GM21717 (cell line): Measurements from ENCODE around the gene EDAR.

Experiments
- ATAC-seq: cut with Tn5 transposase; IDR thresholded peaks from one replicate; pipeline ENCODE4 v1.9.1; 2021; ENCODE audit warnings: mild to moderate bottlenecking, moderate library complexity; ENCODE audit not compliant: unreplicated experiment

EDAR gene

GRCh38 chr2:108870069-108870644, 118.9 kb downstream of the EDAR start:
- ATAC-seq, result no peak

DNA sequence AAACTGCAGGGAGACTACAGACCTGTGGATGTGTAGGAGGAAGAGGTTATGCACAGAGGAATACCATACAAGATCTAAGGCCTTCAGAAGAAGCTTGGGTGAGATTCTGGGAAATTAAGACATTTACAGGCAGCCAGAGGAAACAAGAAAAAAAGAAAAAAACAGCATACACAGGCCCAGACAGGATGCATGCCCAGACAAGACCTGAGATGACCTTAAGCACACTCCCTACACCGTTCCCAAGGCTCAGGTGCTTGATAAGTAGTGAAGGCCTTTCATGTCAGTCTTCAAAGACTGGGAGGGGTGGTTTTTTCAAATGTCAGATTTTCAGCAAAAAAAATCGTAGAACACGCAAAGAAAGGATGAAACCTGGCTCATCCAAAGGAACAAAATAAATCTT, 119.5 kb downstream of the EDAR start:
- no peak for ATAC-seq

DNA sequence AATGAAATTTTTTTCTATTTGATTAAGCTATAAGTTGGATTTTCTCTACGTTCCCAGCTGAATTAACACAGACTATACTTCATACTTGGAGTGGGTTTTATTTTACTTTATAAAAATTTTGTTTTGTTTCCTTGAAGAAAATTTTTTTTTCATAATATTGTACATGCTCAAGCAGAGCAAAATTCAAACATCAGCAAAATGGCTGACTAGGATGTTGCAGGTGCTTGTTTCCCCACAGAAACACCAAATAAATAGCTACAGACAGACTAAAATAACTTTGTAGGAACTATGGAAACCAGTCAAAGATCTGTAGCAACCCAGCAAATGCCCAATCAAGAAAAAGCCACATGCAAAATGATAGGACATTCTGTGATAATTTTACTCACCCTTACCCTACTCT, 120.1 kb downstream of the EDAR start:
- no peak for ATAC-seq

- ATAC-seq, result no peak
Measured at GRCh38 chr2:108866041-108866440, 123.0 kb downstream of the EDAR start.

GRCh38 chr2:108858894-108859293, 130.1 kb downstream of the EDAR start:
- ATAC-seq, result no peak

DNA sequence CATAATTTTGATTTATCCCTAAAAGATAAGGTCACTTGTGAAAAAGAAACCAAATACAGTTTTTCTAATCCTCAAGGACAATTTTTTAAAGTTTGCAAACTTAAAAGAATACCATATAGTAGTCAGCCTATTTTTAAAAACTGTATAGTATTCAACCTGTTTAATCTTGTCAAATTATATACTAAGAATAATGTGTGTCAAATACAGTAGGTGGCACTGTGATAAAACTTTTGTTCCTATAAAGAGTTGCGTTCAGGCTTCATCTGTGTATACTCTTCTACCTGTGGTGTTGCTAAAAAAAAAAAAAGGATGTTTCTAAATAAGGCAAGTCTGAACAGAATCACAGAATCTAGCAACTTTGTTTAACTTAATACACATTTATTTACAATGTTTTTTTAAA, 133.8 kb downstream of the EDAR start:
- ATAC-seq, result no peak

GRCh38 chr2:108854484-108854883, 134.5 kb downstream of the EDAR start:
- ATAC-seq, result no peak

GRCh38 chr2:108853421-108853820, 135.6 kb downstream of the EDAR start:
- no peak for ATAC-seq

DNA sequence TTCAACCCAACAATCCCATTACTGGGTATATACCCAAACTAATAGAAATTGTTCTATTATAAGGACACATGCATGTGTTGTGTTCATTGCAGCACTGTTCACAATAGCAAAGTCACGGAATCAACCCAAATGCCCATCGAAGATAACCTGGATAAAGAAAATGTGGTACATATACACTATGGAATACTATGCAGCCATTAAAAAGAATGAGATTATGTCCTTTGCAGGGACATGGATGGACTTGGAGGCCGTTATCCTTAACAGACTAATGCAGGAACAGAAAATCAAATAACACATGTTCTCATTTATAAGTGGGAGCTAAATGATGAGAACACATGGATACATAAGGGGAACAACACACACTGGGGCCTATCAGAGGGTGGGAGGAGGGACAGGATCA, 136.6 kb downstream of the EDAR start:
- no peak for ATAC-seq

- no peak for ATAC-seq
Measured at GRCh38 chr2:108847000-108847399, 142.0 kb downstream of the EDAR start.

GRCh38 chr2:108845923-108846322, 143.1 kb downstream of the EDAR start:
- no peak for ATAC-seq
